ENCODE measurements around the gene ITPK1.

ITPK1 gene

GRCh38 chr14:92895352-92895878 lies 220.3 kb downstream of the ITPK1 start:
- POLR2A ChIA-PET: no interaction called here
- no peak overlapping the region for H3K27ac ChIP-seq (ENCODE audit: extremely low read depth, low read depth, low read length)

GRCh38 chr14:92892589-92892988 lies 223.1 kb downstream of the ITPK1 start:
- no peaks in the 10 kb centered on the region for H3K9me3 ChIP-seq (ENCODE audit: control insufficient read depth, insufficient read depth, low read depth, low read length)
- CTCF ChIA-PET: interaction anchor here (0.6 to 0.9 kb wide), 2 partner anchors 10 to 206 kb away, joined by 3 read pairs; no protein-coding TSS in a partner anchor
- POLR2A ChIA-PET: no interaction called here

More at GRCh38 chr14:92895352-92895878, 220.3 kb downstream of the ITPK1 start:
- no peak for TF ChIP-seq PRDM10 (tag by site-specific recombination; IDR thresholded peaks at IDR 0.05)
- H3K36me3 ChIP-seq (ENCODE audit: control insufficient read depth in 2 of 2, insufficient read depth in 1 of 2, low read length in 2 of 2): no peaks in the 10 kb centered on the region
- no peaks in the 10 kb centered on the region for H3K9me3 ChIP-seq (ENCODE audit: control insufficient read depth, insufficient read depth, low read depth, low read length)
- peaks cover 4% of the 10 kb centered on the region; the same call in 1 of the 2 replicates for H3K4me1 ChIP-seq (ENCODE audit: control insufficient read depth, insufficient read depth, low read length)
- CTCF ChIA-PET: no interaction called here
- no peak overlapping the region for H3K4me3 ChIP-seq (ENCODE audit: low read depth, low read length)

GRCh38 chr14:92890830-92891588 lies 224.7 kb downstream of the ITPK1 start:
- Histone ChIP-seq H3K9me3 (ENCODE audit: control insufficient read depth, insufficient read depth, low read depth, low read length) (no peaks in the 10 kb centered on the region), H3K4me3 (ENCODE audit: low read depth, low read length) (no peak overlapping the region), H3K36me3 (ENCODE audit: control insufficient read depth in 2 of 2, insufficient read depth in 1 of 2, low read length in 2 of 2) (no peaks in the 10 kb centered on the region), H3K4me1 (ENCODE audit: control insufficient read depth, insufficient read depth, low read length) (peaks cover 4% of the 10 kb centered on the region; the same call in 1 of the 2 replicates), H3K27ac (ENCODE audit: extremely low read depth, low read depth, low read length) (no peak overlapping the region)
- TF ChIP-seq ZBTB21 (tag by site-specific recombination; IDR thresholded peaks at IDR 0.05) (no peak), FEZF1 (tag by site-specific recombination; IDR thresholded peaks at IDR 0.05) (peak; percentile 19; the same call in 1 of the 2 replicates), SCRT2 (tag by site-specific recombination; IDR thresholded peaks at IDR 0.05) (0 out of 2 replicates have a peak, but pooled peaks have one; percentile 12)
- CTCF ChIA-PET: interaction anchor here (0.9 kb wide), 1 partner anchor 10 kb away, joined by 3 read pairs; no protein-coding TSS in a partner anchor
- POLR2A ChIA-PET: no interaction called here

More at GRCh38 chr14:92892589-92892988, 223.1 kb downstream of the ITPK1 start:
- Histone ChIP-seq H3K4me3 (ENCODE audit: low read depth, low read length) (no peak overlapping the region), H3K4me1 (ENCODE audit: control insufficient read depth, insufficient read depth, low read length) (peaks cover 4% of the 10 kb centered on the region; the same call in 1 of the 2 replicates), H3K27ac (ENCODE audit: extremely low read depth, low read depth, low read length) (no peak overlapping the region), H3K36me3 (ENCODE audit: control insufficient read depth in 2 of 2, insufficient read depth in 1 of 2, low read length in 2 of 2) (no peaks in the 10 kb centered on the region)
- TF ChIP-seq SCRT1 (tag by site-specific recombination; IDR thresholded peaks at IDR 0.05; ENCODE audit: borderline replicate concordance): no peak
- TF ChIP-seq, protein P1, sequence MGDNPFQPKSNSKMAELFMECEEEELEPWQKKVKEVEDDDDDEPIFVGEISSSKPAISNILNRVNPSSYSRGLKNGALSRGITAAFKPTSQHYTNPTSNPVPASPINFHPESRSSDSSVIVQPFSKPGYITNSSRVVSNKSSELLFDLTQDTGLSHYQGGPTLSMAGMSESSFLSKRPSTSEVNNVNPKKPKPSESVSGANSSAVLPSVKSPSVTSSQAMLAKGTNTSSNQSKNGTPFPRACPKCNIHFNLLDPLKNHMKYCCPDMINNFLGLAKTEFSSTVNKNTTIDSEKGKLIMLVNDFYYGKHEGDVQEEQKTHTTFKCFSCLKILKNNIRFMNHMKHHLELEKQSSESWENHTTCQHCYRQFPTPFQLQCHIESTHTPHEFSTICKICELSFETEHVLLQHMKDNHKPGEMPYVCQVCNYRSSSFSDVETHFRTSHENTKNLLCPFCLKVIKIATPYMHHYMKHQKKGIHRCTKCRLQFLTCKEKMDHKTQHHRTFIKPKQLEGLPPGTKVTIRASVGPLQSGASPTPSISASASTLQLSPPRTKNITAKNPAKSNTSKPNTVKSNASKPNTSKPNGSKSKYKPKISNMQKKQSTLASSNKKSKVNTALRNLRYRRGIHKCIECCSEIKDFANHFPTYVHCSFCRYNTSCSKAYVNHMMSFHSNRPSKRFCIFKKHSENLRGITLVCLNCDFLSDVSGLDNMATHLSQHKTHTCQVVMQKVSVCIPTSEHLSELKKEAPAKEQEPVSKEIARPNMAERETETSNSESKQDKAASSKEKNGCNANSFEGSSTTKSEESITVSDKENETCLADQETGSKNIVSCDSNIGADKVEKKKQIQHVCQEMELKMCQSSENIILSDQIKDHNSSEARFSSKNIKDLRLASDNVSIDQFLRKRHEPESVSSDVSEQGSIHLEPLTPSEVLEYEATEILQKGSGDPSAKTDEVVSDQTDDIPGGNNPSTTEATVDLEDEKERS (tag by site-specific recombination; IDR thresholded peaks at IDR 0.05): no peak
- TF ChIP-seq, protein P2, sequence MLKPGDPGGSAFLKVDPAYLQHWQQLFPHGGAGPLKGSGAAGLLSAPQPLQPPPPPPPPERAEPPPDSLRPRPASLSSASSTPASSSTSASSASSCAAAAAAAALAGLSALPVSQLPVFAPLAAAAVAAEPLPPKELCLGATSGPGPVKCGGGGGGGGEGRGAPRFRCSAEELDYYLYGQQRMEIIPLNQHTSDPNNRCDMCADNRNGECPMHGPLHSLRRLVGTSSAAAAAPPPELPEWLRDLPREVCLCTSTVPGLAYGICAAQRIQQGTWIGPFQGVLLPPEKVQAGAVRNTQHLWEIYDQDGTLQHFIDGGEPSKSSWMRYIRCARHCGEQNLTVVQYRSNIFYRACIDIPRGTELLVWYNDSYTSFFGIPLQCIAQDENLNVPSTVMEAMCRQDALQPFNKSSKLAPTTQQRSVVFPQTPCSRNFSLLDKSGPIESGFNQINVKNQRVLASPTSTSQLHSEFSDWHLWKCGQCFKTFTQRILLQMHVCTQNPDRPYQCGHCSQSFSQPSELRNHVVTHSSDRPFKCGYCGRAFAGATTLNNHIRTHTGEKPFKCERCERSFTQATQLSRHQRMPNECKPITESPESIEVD (tag by site-specific recombination; IDR thresholded peaks at IDR 0.05): no peak
